Measurements from ENCODE around the gene ACTR10.

The ACTR10 gene

GRCh38 chr14:58215191-58215914 is 15.4 kb downstream of the ACTR10 start:
- no peak overlapping the region for H3K4me3 ChIP-seq (ENCODE audit: low read depth, low read length)
- DNase-seq (ENCODE audit: low read depth): no peak

GRCh38 chr14:58216544-58216943 is 16.6 kb downstream of the ACTR10 start:
- no peak for TF ChIP-seq CTCF (IDR thresholded peaks at IDR 0.05; ENCODE audit: control insufficient read depth, extremely low read depth, insufficient read depth)
- H3K4me3 ChIP-seq (ENCODE audit: low read depth, low read length): no peak overlapping the region
- DNase-seq (ENCODE audit: low read depth): no peak

More at GRCh38 chr14:58215191-58215914, 15.4 kb downstream of the ACTR10 start:
- no peak for TF ChIP-seq CTCF (IDR thresholded peaks at IDR 0.05; ENCODE audit: control insufficient read depth, extremely low read depth, insufficient read depth)

GRCh38 chr14:58227096-58227819 is 27.3 kb downstream of the ACTR10 start:
- no peak overlapping the region for H3K4me3 ChIP-seq (ENCODE audit: low read depth, low read length)
- TF ChIP-seq CTCF (IDR thresholded peaks at IDR 0.05; ENCODE audit: control insufficient read depth, extremely low read depth, insufficient read depth): no peak
- DNase-seq (ENCODE audit: low read depth): no peak

GRCh38 chr14:58238252-58239243 is 38.6 kb downstream of the ACTR10 start:
- DNase-seq (ENCODE audit: low read depth): no peak
- H3K4me3 ChIP-seq (ENCODE audit: low read depth, low read length): no peak overlapping the region
- TF ChIP-seq CTCF (IDR thresholded peaks at IDR 0.05; ENCODE audit: control insufficient read depth, extremely low read depth, insufficient read depth): no peak

- no peak for DNase-seq (ENCODE audit: low read depth)
- peak overlapping the region; percentile 75 for H3K4me3 ChIP-seq (ENCODE audit: low read depth, low read length)
- TF ChIP-seq CTCF (IDR thresholded peaks at IDR 0.05; ENCODE audit: control insufficient read depth, extremely low read depth, insufficient read depth): no peak
Measured at GRCh38 chr14:58239244-58240195, 39.6 kb downstream of the ACTR10 start.

All from LNCaP clone FGC (cell line).